Sigmoid colon (tissue), 7 donors: ENCODE data around the gene MAP2K3. TPM values are rescaled to one million over a fixed set of nuclear protein-coding genes. Genes with fewer than 3 reads are reported as not detected.

Experiments used
- DNase-seq: peaks from one replicate; pipeline ENCODE4 v3.0.0-alpha.2; 2019
- H3K27ac ChIP-seq, 4 donors: fragments of 200-600 bp; sonication (generic); one replicate each; pipeline ENCODE4 v1.5.1; 2016 to 2019; ENCODE audit warnings: mild to moderate bottlenecking in 1 of 4
- H3K27me3 ChIP-seq, 3 donors: fragments of 200-600 bp; sonication (generic); one replicate each; pipeline ENCODE4 v1.5.1; 2019; ENCODE audit warnings: mild to moderate bottlenecking in 1 of 3
- H3K36me3 ChIP-seq, 4 donors: fragments of 200-600 bp; sonication (generic); one replicate each; pipeline ENCODE4 v1.5.1; 2016 to 2019
- H3K4me1 ChIP-seq, 4 donors: fragments of 200-600 bp; sonication (generic); one replicate each; pipeline ENCODE4 v1.5.1; 2017 to 2019
- H3K4me3 ChIP-seq, 4 donors: fragments of 200-600 bp; sonication (generic); one replicate each; pipeline ENCODE4 v1.5.1; 2017 to 2019; ENCODE audit warnings: mild to moderate bottlenecking in 2 of 4, moderate library complexity in 1 of 4
- H3K9me3 ChIP-seq, 4 donors: fragments of 200-600 bp in 3 of 4; sonication (generic) in 3 of 4; one replicate each; pipeline versions ENCODE4 v1.5.1 to v1.6.1; 2013 to 2019
- CTCF ChIP-seq, 4 experiments: fragments of 450-650 bp in 3 of 4; fragments of 200-600 bp in 1 of 4; IDR thresholded peaks; one replicate each; pipeline ENCODE4 v1.5.1; 2016 to 2019; ENCODE audit warnings: antibody characterized with exemption in 4 of 4, mild to moderate bottlenecking in 3 of 4, moderate library complexity in 2 of 4
- EP300 ChIP-seq, 4 donors: sonication (generic); formaldehyde crosslinking; IDR thresholded peaks; one replicate each; pipeline ENCODE4 v1.6.1; 2017; ENCODE audit warnings: antibody characterized with exemption in 4 of 4
- POLR2A ChIP-seq, 2 donors: fragments of 450-650 bp; IDR thresholded peaks; one replicate each; pipeline ENCODE4 v1.6.1; 2016; ENCODE audit warnings: antibody characterized with exemption in 2 of 2, mild to moderate bottlenecking in 2 of 2, moderate library complexity in 2 of 2
- POLR2AphosphoS5 ChIP-seq, 4 donors: sonication (generic); formaldehyde crosslinking; IDR thresholded peaks; one replicate each; pipeline ENCODE4 v1.6.1; 2017; ENCODE audit warnings: antibody characterized with exemption in 4 of 4
- WGBS, 2 donors: extraction: QIAGEN DNeasy Blood & Tissue Kit; methylation state at CpG; one replicate each; pipeline ENCODE4 v1.1.7; 2013; 5-methylcytosine and 5-hydroxymethylcytosine counted together
- intact Hi-C: fragments of 100-400 bp; cut with DNase I; formaldehyde crosslinking; loops from one replicate; pipeline ENCODE4 v1.15.1; 2023
- polyA plus RNA-seq, 3 donors: library from polyadenylated mRNA; stranded (reverse); fragments of 200-250 nt; gene quantifications; one replicate each; pipeline ENCODE4 v1.2.3, GENCODE V29; 2013
- total RNA-seq, 4 donors: library from RNA; depleted of rRNA; stranded (reverse); fragments of >200 nt; gene quantifications; one replicate each; pipeline ENCODE4 v1.1.0, GENCODE V29; 2016
- donor health status: healthy with polysubstance abuse.
- donor health status: Bipolar disorder and iron deficiency.
- donor health status: healthy.

MAP2K3 gene
- total and polyA plus RNA-seq, 7 donors: 9.5 to 59.1 (median 23.3) TPM

- Histone ChIP-seq H3K27ac (peak overlapping the region in 1 of 4 donors; percentile 45), H3K27me3 (no peaks in the 10 kb centered on the region), H3K9me3 (no peaks in the 10 kb centered on the region), H3K4me3 (no peak overlapping the region), H3K36me3 (no peaks in the 10 kb centered on the region), H3K4me1 (peaks cover 0 to 49% (median 41%) of the 10 kb centered on the region in 4 donors)
- intact Hi-C loops: no loop called here
- 82 to 85% methylated on average over 6 of the region's 6 CpGs for WGBS, 2 donors
- TF ChIP-seq POLR2AphosphoS5 (IDR thresholded peaks at IDR 0.05): no peak
- no peak for DNase-seq
Observed at GRCh38 chr17:21279582-21279981, 4.9 kb upstream of the MAP2K3 start.

- H3K36me3 ChIP-seq: no peaks in the 10 kb centered on the region
- peak; percentile 92 for DNase-seq
- 19 to 27% methylated on average over 10 of the region's 10 CpGs for WGBS, 2 donors
- no peak overlapping the region for H3K4me3 ChIP-seq
- no peaks in the 10 kb centered on the region for H3K9me3 ChIP-seq
- H3K4me1 ChIP-seq: peaks cover 0 to 46% (median 37%) of the 10 kb centered on the region in 4 donors
- no peak for TF ChIP-seq EP300 (IDR thresholded peaks at IDR 0.05)
- peak; percentile 96 to 97 (median 96) for TF ChIP-seq CTCF (IDR thresholded peaks at IDR 0.05)
- peak in 2 of 4 donors; percentile 13 to 32 for TF ChIP-seq POLR2AphosphoS5 (IDR thresholded peaks at IDR 0.05)
- H3K27ac ChIP-seq: peak overlapping the region in 1 of 4 donors; percentile 45
- H3K27me3 ChIP-seq: no peaks in the 10 kb centered on the region
- intact Hi-C loops: loop anchor here (5.0 kb wide), 3 partner anchors 117 to 172 kb away; partner anchors contain the start of gene DHRS7B
Observed at GRCh38 chr17:21280081-21280518, 4.4 kb upstream of the MAP2K3 start.

- H3K27me3 ChIP-seq: no peaks in the 10 kb centered on the region
- intact Hi-C loops: loop anchor here (5.0 kb wide), 3 partner anchors 115 to 170 kb away; partner anchors contain the start of gene DHRS7B
- peak overlapping the region; percentile 91 to 99 (median 98) for H3K27ac ChIP-seq
- peaks cover 0 to 48% (median 45%) of the 10 kb centered on the region in 4 donors for H3K4me1 ChIP-seq
- WGBS, 2 donors: 74 to 75% methylated on average over 5 of the region's 5 CpGs
- peak; percentile 83 for DNase-seq
- H3K9me3 ChIP-seq: no peaks in the 10 kb centered on the region
- no peak overlapping the region for H3K4me3 ChIP-seq
- TF ChIP-seq POLR2A (IDR thresholded peaks at IDR 0.05) (no peak), POLR2AphosphoS5 (IDR thresholded peaks at IDR 0.05) (peak in 2 of 4 donors; percentile 30 to 68), EP300 (IDR thresholded peaks at IDR 0.05) (peak in 1 of 4 donors; percentile 68), CTCF (IDR thresholded peaks at IDR 0.05) (no peak)
- H3K36me3 ChIP-seq: no peaks in the 10 kb centered on the region
Observed at GRCh38 chr17:21282231-21282630, 2.3 kb upstream of the MAP2K3 start.

- WGBS, 2 donors: 82 to 85% methylated on average over 5 of the region's 5 CpGs
- peak overlapping the region; percentile 91 to 99 (median 98) for H3K27ac ChIP-seq
- no peak overlapping the region for H3K4me3 ChIP-seq
- H3K9me3 ChIP-seq: no peaks in the 10 kb centered on the region
- H3K4me1 ChIP-seq: peaks cover 0 to 54% (median 50%) of the 10 kb centered on the region in 4 donors
- no peak for DNase-seq
- intact Hi-C loops: loop anchor here (5.0 kb wide), 3 partner anchors 114 to 169 kb away; partner anchors contain the start of gene DHRS7B
- no peaks in the 10 kb centered on the region for H3K27me3 ChIP-seq
- H3K36me3 ChIP-seq: no peaks in the 10 kb centered on the region
- TF ChIP-seq CTCF (IDR thresholded peaks at IDR 0.05) (no peak), POLR2AphosphoS5 (IDR thresholded peaks at IDR 0.05) (no peak), POLR2A (IDR thresholded peaks at IDR 0.05) (no peak), EP300 (IDR thresholded peaks at IDR 0.05) (no peak)
Observed at GRCh38 chr17:21282850-21283249, 1.7 kb upstream of the MAP2K3 start.

GRCh38 chr17:21283482-21284318 lies 811 bp upstream of the MAP2K3 start:
- Histone ChIP-seq H3K27ac (peak overlapping the region; percentile 91 to 99 (median 98)), H3K9me3 (no peaks in the 10 kb centered on the region), H3K27me3 (no peaks in the 10 kb centered on the region), H3K36me3 (no peaks in the 10 kb centered on the region), H3K4me1 (peaks cover 0 to 62% (median 59%) of the 10 kb centered on the region in 4 donors), H3K4me3 (peak overlapping the region; percentile 77 to 97 (median 86))
- peak in 2 of 4 donors; percentile 3 to 62 for TF ChIP-seq POLR2AphosphoS5 (IDR thresholded peaks at IDR 0.05)
- TF ChIP-seq POLR2A (IDR thresholded peaks at IDR 0.05): no peak
- peak in 1 of 4 donors; percentile 70 for TF ChIP-seq EP300 (IDR thresholded peaks at IDR 0.05)
- 11 to 17% methylated on average over 49 of the region's 49 CpGs for WGBS, 2 donors
- DNase-seq: peak; percentile 79
- intact Hi-C loops: loop anchor here (2.0 to 5.0 kb wide), 6 partner anchors 39 to 241 kb away; partner anchors contain the start of genes DHRS7B, TMEM11 and USP22
